Heart left ventricle (tissue), 16 donors: ENCODE measurements around the gene MTMR4. TPM values are rescaled to one million over a fixed set of nuclear protein-coding genes. Genes with fewer than 3 reads are reported as not detected.

Experiments used
- ATAC-seq, 4 donors: fragments of 200-7000 bp; cut with Tn5 transposase; one replicate each; pipeline ENCODE4 v1.9.1; 2020 to 2022; ENCODE audit warnings: moderate library complexity in 4 of 4, mild to moderate bottlenecking in 3 of 4, moderate number of reproducible peaks in 1 of 4
- DNase-seq, 5 donors: peaks; one replicate each; pipeline ENCODE4 v3.0.0-alpha.2; 2020
- H3K27ac ChIP-seq, 12 donors: fragments of 200-600 bp; sonication (generic) in 4 of 12; one replicate each; pipeline versions ENCODE4 v1.5.0 to v1.8.0; 2016 to 2022; ENCODE audit warnings: mild to moderate bottlenecking in 2 of 12
- H3K27me3 ChIP-seq, 9 donors: fragments of 200-600 bp; sonication (generic) in 2 of 9; one replicate each; pipeline versions ENCODE4 v1.5.1 to v1.8.0; 2016 to 2022; ENCODE audit warnings: mild to moderate bottlenecking in 3 of 9
- H3K36me3 ChIP-seq, 9 donors: fragments of 200-600 bp; sonication (generic) in 2 of 9; one replicate each; pipeline versions ENCODE4 v1.5.0 to v1.8.0; 2018 to 2022; ENCODE audit warnings: mild to moderate bottlenecking in 2 of 9
- H3K4me1 ChIP-seq, 12 donors: fragments of 200-600 bp; sonication (generic) in 4 of 12; one replicate each; pipeline versions ENCODE4 v1.5.0 to v1.8.0; 2016 to 2022; ENCODE audit warnings: mild to moderate bottlenecking in 3 of 12
- H3K4me3 ChIP-seq, 12 donors: fragments of 200-600 bp; sonication (generic) in 4 of 12; one replicate each; pipeline versions ENCODE4 v1.5.0 to v1.8.0; 2017 to 2022; ENCODE audit warnings: mild to moderate bottlenecking in 9 of 12, moderate library complexity in 4 of 12
- H3K9me3 ChIP-seq, 12 donors: fragments of 200-600 bp; sonication (generic) in 4 of 12; one replicate each; pipeline versions ENCODE4 v1.5.0 to v1.8.0; 2016 to 2022; ENCODE audit warnings: mild to moderate bottlenecking in 1 of 12
- POLR2A ChIP-seq, 2 donors: fragments of 450-650 bp; IDR thresholded peaks; one replicate each; pipeline ENCODE4 v1.6.1; 2017; ENCODE audit warnings: antibody characterized with exemption in 2 of 2, mild to moderate bottlenecking in 2 of 2, moderate library complexity in 2 of 2
- WGBS, 4 donors: extraction: QIAGEN DNeasy Blood & Tissue Kit in 2 of 4; methylation state at CpG; one replicate each; pipeline versions ENCODE4 v1.1.5 to v1.1.7; 2013 to 2018; 5-methylcytosine and 5-hydroxymethylcytosine counted together
- intact Hi-C, 10 donors: fragments of 100-400 bp; cut with DNase I; formaldehyde crosslinking; loops; one replicate each; pipeline versions ENCODE4 v1.11.1 to v1.14.2; 2022
- polyA plus RNA-seq, 2 donors: library from polyadenylated mRNA; stranded (reverse); fragments of 200-250 nt; gene quantifications; one replicate each; pipeline ENCODE4 v1.2.3, GENCODE V29; 2013
- total RNA-seq, 9 donors: library from RNA; depleted of rRNA in 2 of 9; stranded (reverse); fragments of >200 nt in 2 of 9; fragmentation: NEBNext Ultra II Directional in 3 of 9; extraction: Animal tissue kit (Norgen Biotek cat#: 25700) in 3 of 9; gene quantifications; one replicate each; pipeline versions ENCODE4 v1.1.0 to v1.2.4, GENCODE V29; 2016 to 2023
- TF ChIP-seq, protein P1 (sequence below), 12 donors: fragments of 200-600 bp; sonication (generic) in 4 of 12; IDR thresholded peaks; one replicate each; pipeline versions ENCODE4 v1.5.0 to v1.8.0; 2018 to 2022; ENCODE audit warnings: antibody characterized with exemption in 12 of 12, mild to moderate bottlenecking in 5 of 12
- donor health status: ischemic (EF 13 %, LVEDD 7.1; RV severe dilation, severe dysfunction).
- donor health status: healthy with polysubstance abuse.
- donor health status: DM: no; HTN: yes; CAD: no.
- donor health status: DM: no; HTN: no; CAD: no.
- donor health status: ischemic (EF 25% LVEDD 6.9; RV normal size, moderate dysfunction).
- donor health status: ischemic (EF 25% LVEDD 5.7; RV mildly dilated, moderate dysfunction).
- donor health status: healthy.
- donor health status: DM: yes; HTN: yes; CAD: no.
- donor health status: ischemic (EF 35%, LVEDD 5.7; RV mildly dilated, moderate dysfunction).
- donor health status: nonischemic (EF 11% LVEDD 7.7; RV severe dilation, severe dysfunction).
- donor health status: DM: yes; HTN: yes; CAD: no.
- donor health status: PGD.
- donor health status: ischemic (EF 29% LVEDD 5.4; RV normal size, mild dysfunction).
- donor health status: nonischemic (EF 23%, LVEDD 6.1; RV moderate dilation, normal function).

The MTMR4 gene
- total and polyA plus RNA-seq, 11 donors = 9.1 to 24.9 (median 19.8) TPM

DNA sequence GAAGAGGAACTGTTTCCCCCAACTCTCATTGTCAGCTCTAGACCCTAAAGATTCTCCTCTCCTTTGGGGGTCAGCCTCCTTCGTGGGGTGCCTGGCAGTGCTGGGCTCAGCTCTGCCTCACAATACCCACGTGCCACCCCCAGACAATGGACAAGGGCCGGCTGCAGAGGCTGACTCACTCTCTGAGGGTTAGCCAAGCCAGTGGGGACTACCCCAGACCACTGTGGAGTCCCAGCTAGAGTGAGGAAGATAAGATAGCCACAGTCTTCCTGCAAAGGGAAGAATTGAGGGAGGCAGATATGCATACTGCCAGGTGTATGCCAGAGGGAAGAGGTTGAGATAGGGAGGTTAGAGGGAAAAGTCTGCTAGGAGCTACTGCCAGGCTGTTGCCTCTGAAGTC lies 13.5 kb upstream of the MTMR4 start:
- WGBS, 4 donors = 53 to 69% (median 58%) methylated on average over 2 to 3 of the region's 3 CpGs
- H3K4me3 ChIP-seq = peak overlapping the region in 6 of 12 donors; percentile 26 to 43 (median 32)
- intact Hi-C loops = loop anchor here in 2 of 10 donors (10.0 kb wide), 4 partner anchors 47 to 177 kb away; no protein-coding TSS in a partner anchor
- H3K36me3 ChIP-seq = peaks cover 0 to 14% (median 0%) of the 10 kb centered on the region in 9 donors
- DNase-seq (no peak), ATAC-seq (no peak)
- peaks cover 9 to 80% (median 59%) of the 10 kb centered on the region in 12 donors for H3K4me1 ChIP-seq
- no peaks in the 10 kb centered on the region for H3K9me3 ChIP-seq
- peak overlapping the region in 10 of 12 donors; percentile 29 to 78 (median 60) for H3K27ac ChIP-seq
- peaks cover 0 to 5% (median 0%) of the 10 kb centered on the region in 9 donors for H3K27me3 ChIP-seq
- TF ChIP-seq, protein P1, sequence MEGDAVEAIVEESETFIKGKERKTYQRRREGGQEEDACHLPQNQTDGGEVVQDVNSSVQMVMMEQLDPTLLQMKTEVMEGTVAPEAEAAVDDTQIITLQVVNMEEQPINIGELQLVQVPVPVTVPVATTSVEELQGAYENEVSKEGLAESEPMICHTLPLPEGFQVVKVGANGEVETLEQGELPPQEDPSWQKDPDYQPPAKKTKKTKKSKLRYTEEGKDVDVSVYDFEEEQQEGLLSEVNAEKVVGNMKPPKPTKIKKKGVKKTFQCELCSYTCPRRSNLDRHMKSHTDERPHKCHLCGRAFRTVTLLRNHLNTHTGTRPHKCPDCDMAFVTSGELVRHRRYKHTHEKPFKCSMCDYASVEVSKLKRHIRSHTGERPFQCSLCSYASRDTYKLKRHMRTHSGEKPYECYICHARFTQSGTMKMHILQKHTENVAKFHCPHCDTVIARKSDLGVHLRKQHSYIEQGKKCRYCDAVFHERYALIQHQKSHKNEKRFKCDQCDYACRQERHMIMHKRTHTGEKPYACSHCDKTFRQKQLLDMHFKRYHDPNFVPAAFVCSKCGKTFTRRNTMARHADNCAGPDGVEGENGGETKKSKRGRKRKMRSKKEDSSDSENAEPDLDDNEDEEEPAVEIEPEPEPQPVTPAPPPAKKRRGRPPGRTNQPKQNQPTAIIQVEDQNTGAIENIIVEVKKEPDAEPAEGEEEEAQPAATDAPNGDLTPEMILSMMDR (IDR thresholded peaks at IDR 0.05) = no peak
- TF ChIP-seq POLR2A (IDR thresholded peaks at IDR 0.05) = no peak

DNA sequence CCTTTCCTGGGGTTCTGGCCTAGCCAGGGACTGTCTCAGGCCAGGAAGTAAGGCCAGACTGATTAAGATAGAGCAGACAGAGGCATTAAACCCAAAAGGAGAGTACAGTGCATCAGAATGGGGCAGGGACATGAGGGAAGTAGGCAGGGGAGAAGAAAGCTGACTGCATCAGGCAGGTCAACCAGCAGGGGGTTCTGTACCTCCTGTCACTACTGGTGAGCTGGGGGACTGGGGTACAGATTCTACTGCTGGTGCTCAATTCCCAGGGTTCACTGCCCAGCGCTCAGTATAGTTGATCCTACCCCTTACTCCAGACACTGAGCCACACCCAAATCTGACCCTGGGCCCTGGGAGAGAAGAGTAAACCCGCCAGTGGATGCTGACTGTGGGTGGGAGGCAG lies 12.9 kb upstream of the MTMR4 start:
- TF ChIP-seq, protein P1 (IDR thresholded peaks at IDR 0.05) = peak in 2 of 12 donors; percentile 14 to 19
- no peak for TF ChIP-seq POLR2A (IDR thresholded peaks at IDR 0.05)
- Histone ChIP-seq H3K9me3 (no peaks in the 10 kb centered on the region), H3K36me3 (peaks cover 0 to 20% (median 3%) of the 10 kb centered on the region in 9 donors), H3K27me3 (peaks cover 0 to 5% (median 0%) of the 10 kb centered on the region in 9 donors), H3K4me1 (peaks cover 9 to 74% (median 56%) of the 10 kb centered on the region in 12 donors), H3K4me3 (peak overlapping the region in 4 of 12 donors; percentile 6 to 36 (median 17)), H3K27ac (peak overlapping the region in 11 of 12 donors; percentile 29 to 78 (median 60))
- DNase-seq (no peak), ATAC-seq (no peak)
- intact Hi-C loops = loop anchor here in 2 of 10 donors (10.0 kb wide), 4 partner anchors 47 to 177 kb away; no protein-coding TSS in a partner anchor
- 71 to 89% (median 86%) methylated on average over 1 to 2 of the region's 2 CpGs for WGBS, 4 donors

DNA sequence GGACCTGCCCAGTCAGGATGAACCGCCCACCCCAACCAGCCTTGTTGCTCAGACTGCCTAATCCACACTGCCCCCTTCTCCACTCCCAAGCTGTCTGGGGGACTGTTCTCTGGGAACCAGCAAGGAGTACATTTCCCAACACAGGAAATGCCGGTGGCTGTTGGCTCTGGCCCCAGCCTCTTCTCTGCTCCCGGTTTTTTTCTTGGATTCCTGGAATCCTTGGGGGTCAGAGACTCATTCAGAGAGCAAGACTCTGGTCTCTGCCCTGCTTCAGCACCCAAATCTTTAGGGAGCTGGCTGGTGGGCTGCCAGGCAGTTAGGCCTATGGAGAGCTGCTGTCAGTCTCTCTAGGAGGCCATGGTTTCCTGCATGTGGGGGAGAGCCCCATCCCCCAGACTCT lies 10.8 kb upstream of the MTMR4 start:
- ATAC-seq (peak; percentile 33 to 68 (median 60)), DNase-seq (peak in 4 of 5 donors; percentile 52 to 76 (median 72))
- H3K4me1 ChIP-seq = peaks cover 9 to 70% (median 54%) of the 10 kb centered on the region in 12 donors
- H3K27me3 ChIP-seq = no peaks in the 10 kb centered on the region
- H3K9me3 ChIP-seq = no peaks in the 10 kb centered on the region
- H3K4me3 ChIP-seq = peak overlapping the region in 3 of 12 donors; percentile 3 to 24 (median 15)
- intact Hi-C loops = loop anchor here in 2 of 10 donors (10.0 kb wide), 4 partner anchors 50 to 180 kb away; no protein-coding TSS in a partner anchor
- 32 to 46% (median 41%) methylated on average over 3 of the region's 3 CpGs for WGBS, 4 donors
- peaks cover 0 to 34% (median 4%) of the 10 kb centered on the region in 9 donors for H3K36me3 ChIP-seq
- peak overlapping the region; percentile 35 to 82 (median 67) for H3K27ac ChIP-seq
- no peak for TF ChIP-seq POLR2A (IDR thresholded peaks at IDR 0.05)
- TF ChIP-seq, protein P1 (IDR thresholded peaks at IDR 0.05) = no peak

DNA sequence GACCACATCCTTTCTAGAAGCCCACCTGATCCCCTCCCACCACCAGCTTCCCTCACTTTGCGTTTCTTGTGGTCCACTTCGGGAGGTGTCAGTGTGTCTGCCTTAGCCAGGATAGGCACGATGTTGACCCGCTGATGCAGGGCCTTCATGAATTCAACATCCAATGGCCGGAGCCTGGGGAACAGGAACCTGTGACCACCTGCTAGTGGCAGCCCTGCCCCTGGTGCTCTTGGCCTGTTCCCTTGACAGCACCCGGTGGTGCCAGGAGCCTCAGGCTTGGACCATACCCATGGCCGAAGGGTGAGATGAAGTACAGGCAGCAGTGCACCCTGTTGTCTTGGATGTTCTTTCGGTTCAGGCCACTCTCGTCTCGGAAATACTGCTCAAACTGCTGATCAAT lies 7.2 kb upstream of the MTMR4 start:
- Histone ChIP-seq H3K36me3 (peaks cover 0 to 34% (median 4%) of the 10 kb centered on the region in 9 donors), H3K27me3 (no peaks in the 10 kb centered on the region), H3K27ac (peak overlapping the region in 2 of 12 donors; percentile 97 to 98), H3K4me1 (peaks cover 4 to 54% (median 40%) of the 10 kb centered on the region in 12 donors), H3K9me3 (no peaks in the 10 kb centered on the region), H3K4me3 (no peak overlapping the region)
- TF ChIP-seq, protein P1 (IDR thresholded peaks at IDR 0.05) = no peak
- no peak for TF ChIP-seq POLR2A (IDR thresholded peaks at IDR 0.05)
- DNase-seq = no peak
- ATAC-seq = no peak
- 86 to 97% (median 95%) methylated on average over 10 of the region's 10 CpGs for WGBS, 4 donors
- intact Hi-C loops = loop anchor here in 3 of 10 donors (5.0 to 10.0 kb wide), 7 partner anchors 53 to 486 kb away; no protein-coding TSS in a partner anchor
